ENCODE data around the gene MZB1. TPM values are rescaled to one million over a fixed set of nuclear protein-coding genes. Genes with fewer than 3 reads are reported as not detected.
A peak's percentile ranks its signal among the peaks of the same experiment; 100 is the strongest.
"Not testable (repeated sequence)": the region's sequence is repeated elsewhere in the genome, so short reads cannot be mapped to it uniquely, and the experiment has no call there.

The MZB1 gene
- total and polyA plus RNA-seq, 4 donors: 1.8 to 23.7 (median 1.8) TPM

GRCh38 chr5:139386956-139387355, 2.8 kb downstream of the MZB1 start:
- H3K4me3 ChIP-seq (ENCODE audit: low read depth in 1 of 3, low read length in 3 of 3); H3K9me3 ChIP-seq (ENCODE audit: control insufficient read depth in 4 of 4, low read length in 3 of 4); DNase-seq (ENCODE audit: low spot score); H3K27me3 ChIP-seq (ENCODE audit: control insufficient read depth in 4 of 4, insufficient read depth in 4 of 4, low read length in 3 of 4); H3K27ac ChIP-seq (ENCODE audit: low read depth in 1 of 2, low read length in 2 of 2); H3K9ac ChIP-seq (ENCODE audit: low read depth in 1 of 2, low read length in 2 of 2); H3K36me3 ChIP-seq (ENCODE audit: control insufficient read depth in 4 of 4, insufficient read depth in 3 of 4, low read depth in 1 of 4, low read length in 3 of 4): not testable (repeated sequence)
- WGBS: 92% methylated on average over 10 of the region's 10 CpGs
- peaks cover 13 to 39% (median 33%) of the 10 kb centered on the region in 4 donors for H3K4me1 ChIP-seq (ENCODE audit: control insufficient read depth in 4 of 4, insufficient read depth in 4 of 4, low read length in 3 of 4)

GRCh38 chr5:139386050-139386438, 3.7 kb downstream of the MZB1 start:
- H3K9ac ChIP-seq (ENCODE audit: low read depth in 1 of 2, low read length in 2 of 2): no peak overlapping the region
- H3K27ac ChIP-seq (ENCODE audit: low read depth in 1 of 2, low read length in 2 of 2): no peak overlapping the region
- H3K36me3 ChIP-seq (ENCODE audit: control insufficient read depth in 4 of 4, insufficient read depth in 3 of 4, low read depth in 1 of 4, low read length in 3 of 4): no peaks in the 10 kb centered on the region
- peaks cover 16 to 41% (median 35%) of the 10 kb centered on the region in 4 donors for H3K4me1 ChIP-seq (ENCODE audit: control insufficient read depth in 4 of 4, insufficient read depth in 4 of 4, low read length in 3 of 4)
- no peaks in the 10 kb centered on the region for H3K9me3 ChIP-seq (ENCODE audit: control insufficient read depth in 4 of 4, low read length in 3 of 4)
- no peak overlapping the region for H3K4me3 ChIP-seq (ENCODE audit: low read depth in 1 of 3, low read length in 3 of 3)
- TF ChIP-seq HNF4A (conservative IDR thresholded peaks at IDR 0.05): peak; percentile 50 to 63
- TF ChIP-seq TAF1 (conservative IDR thresholded peaks at IDR 0.05): no peak
- TF ChIP-seq ATF3 (IDR thresholded peaks at IDR 0.05): peak; percentile 54
- TF ChIP-seq SP1 (IDR thresholded peaks at IDR 0.05): no peak
- TF ChIP-seq RXRA (IDR thresholded peaks at IDR 0.05): peak; percentile 25 to 47
- no peak for TF ChIP-seq HNF4G (IDR thresholded peaks at IDR 0.05)
- TF ChIP-seq JUND (IDR thresholded peaks at IDR 0.05): peak; percentile 39 to 47
- 47% methylated on average over 5 of the region's 5 CpGs for WGBS
- no peaks in the 10 kb centered on the region for H3K27me3 ChIP-seq (ENCODE audit: control insufficient read depth in 4 of 4, insufficient read depth in 4 of 4, low read length in 3 of 4)
- DNase-seq (ENCODE audit: low spot score): no peak

- Histone ChIP-seq H3K27me3 (ENCODE audit: control insufficient read depth in 4 of 4, insufficient read depth in 4 of 4, low read length in 3 of 4) (no peaks in the 10 kb centered on the region), H3K4me1 (ENCODE audit: control insufficient read depth in 4 of 4, insufficient read depth in 4 of 4, low read length in 3 of 4) (peaks cover 16 to 41% (median 35%) of the 10 kb centered on the region in 4 donors), H3K9ac (ENCODE audit: low read depth in 1 of 2, low read length in 2 of 2) (peak overlapping the region; percentile 52 to 91), H3K4me3 (ENCODE audit: low read depth in 1 of 3, low read length in 3 of 3) (peak overlapping the region; percentile 38 to 76 (median 48)), H3K9me3 (ENCODE audit: control insufficient read depth in 4 of 4, low read length in 3 of 4) (no peaks in the 10 kb centered on the region), H3K36me3 (ENCODE audit: control insufficient read depth in 4 of 4, insufficient read depth in 3 of 4, low read depth in 1 of 4, low read length in 3 of 4) (no peaks in the 10 kb centered on the region), H3K27ac (ENCODE audit: low read depth in 1 of 2, low read length in 2 of 2) (peak overlapping the region; percentile 29 to 71)
- WGBS: 29% methylated on average over 8 of the region's 8 CpGs
- no peak for DNase-seq (ENCODE audit: low spot score)
- TF ChIP-seq YY1 (IDR thresholded peaks at IDR 0.05) (peak; percentile 15), ZBTB33 (IDR thresholded peaks at IDR 0.05) (no peak), HNF4A (conservative IDR thresholded peaks at IDR 0.05) (no peak), CTCF (IDR thresholded peaks at IDR 0.05; ENCODE audit: low read depth, low read length, missing input control) (peak; percentile 23), RAD21 (IDR thresholded peaks at IDR 0.05) (peak; percentile 44 to 54)
These were observed 4.4 kb downstream of the MZB1 start for GRCh38 chr5:139385061-139386049.
